ENCODE results near the gene HCRTR1. TPM values are rescaled to one million over a fixed set of nuclear protein-coding genes. Genes with fewer than 3 reads are reported as not detected.

The HCRTR1 gene
- total RNA-seq, 4 donors from 2014 or later: 0.40 to 5.6 (median 1.3) TPM

- no peak for DNase-seq
- Histone ChIP-seq H3K9me3 (no peaks in the 10 kb centered on the region), H3K4me1 (peaks cover 0 to under 1% of the 10 kb centered on the region in 2 donors), H3K4me3 (replicated peaks in 1 of 3) (no peak overlapping the region), H3K36me3 (no peaks in the 10 kb centered on the region), H3K27ac (no peak overlapping the region), H3K27me3 (no peaks in the 10 kb centered on the region)
- 83 to 88% methylated on average over 7 of the region's 7 CpGs for WGBS, 2 donors
- TF ChIP-seq POLR2A (IDR thresholded peaks at IDR 0.05): no peak
- TF ChIP-seq, protein P1, sequence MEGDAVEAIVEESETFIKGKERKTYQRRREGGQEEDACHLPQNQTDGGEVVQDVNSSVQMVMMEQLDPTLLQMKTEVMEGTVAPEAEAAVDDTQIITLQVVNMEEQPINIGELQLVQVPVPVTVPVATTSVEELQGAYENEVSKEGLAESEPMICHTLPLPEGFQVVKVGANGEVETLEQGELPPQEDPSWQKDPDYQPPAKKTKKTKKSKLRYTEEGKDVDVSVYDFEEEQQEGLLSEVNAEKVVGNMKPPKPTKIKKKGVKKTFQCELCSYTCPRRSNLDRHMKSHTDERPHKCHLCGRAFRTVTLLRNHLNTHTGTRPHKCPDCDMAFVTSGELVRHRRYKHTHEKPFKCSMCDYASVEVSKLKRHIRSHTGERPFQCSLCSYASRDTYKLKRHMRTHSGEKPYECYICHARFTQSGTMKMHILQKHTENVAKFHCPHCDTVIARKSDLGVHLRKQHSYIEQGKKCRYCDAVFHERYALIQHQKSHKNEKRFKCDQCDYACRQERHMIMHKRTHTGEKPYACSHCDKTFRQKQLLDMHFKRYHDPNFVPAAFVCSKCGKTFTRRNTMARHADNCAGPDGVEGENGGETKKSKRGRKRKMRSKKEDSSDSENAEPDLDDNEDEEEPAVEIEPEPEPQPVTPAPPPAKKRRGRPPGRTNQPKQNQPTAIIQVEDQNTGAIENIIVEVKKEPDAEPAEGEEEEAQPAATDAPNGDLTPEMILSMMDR (IDR thresholded peaks at IDR 0.05): no peak
- intact Hi-C loops (cut with DNase I): no loop called here
Observed at GRCh38 chr1:31598980-31599379, 18.5 kb upstream of the HCRTR1 start.

GRCh38 chr1:31600641-31601040 lies 16.8 kb upstream of the HCRTR1 start:
- Histone ChIP-seq H3K4me1 (no peaks in the 10 kb centered on the region), H3K4me3 (replicated peaks in 1 of 3) (no peak overlapping the region), H3K27me3 (no peaks in the 10 kb centered on the region), H3K36me3 (no peaks in the 10 kb centered on the region), H3K9me3 (no peaks in the 10 kb centered on the region), H3K27ac (no peak overlapping the region)
- intact Hi-C loops (cut with DNase I): no loop called here
- WGBS, 2 donors: 84 to 87% methylated on average over 2 of the region's 2 CpGs
- DNase-seq: no peak
- no peak for TF ChIP-seq POLR2A (IDR thresholded peaks at IDR 0.05)
- TF ChIP-seq, protein P1 (IDR thresholded peaks at IDR 0.05): no peak

DNA sequence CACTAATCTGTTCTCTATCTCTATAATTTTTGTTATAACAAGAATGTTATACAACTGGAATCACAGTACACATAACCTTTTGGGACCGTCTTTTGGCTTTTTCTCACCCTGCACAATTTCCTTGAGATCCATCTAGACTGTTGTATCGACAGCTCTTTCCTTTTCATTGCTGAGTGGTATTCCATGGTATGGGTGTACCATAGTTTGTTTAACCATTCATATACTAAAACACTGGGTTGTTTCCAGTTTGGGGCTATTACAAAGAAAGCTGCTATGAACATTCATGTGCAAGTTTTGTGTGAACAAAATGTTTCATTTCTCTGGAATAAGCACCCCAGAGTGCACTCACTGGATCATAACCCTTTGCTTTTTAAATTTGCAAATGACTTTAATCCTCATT lies 15.4 kb upstream of the HCRTR1 start:
- no peak for DNase-seq
- Histone ChIP-seq H3K9me3 (no peaks in the 10 kb centered on the region), H3K27ac (no peak overlapping the region), H3K4me1 (no peaks in the 10 kb centered on the region), H3K27me3 (no peaks in the 10 kb centered on the region), H3K36me3 (no peaks in the 10 kb centered on the region), H3K4me3 (replicated peaks in 1 of 3) (no peak overlapping the region)
- WGBS, 2 donors: 98 to 99% methylated on average over 2 of the region's 2 CpGs
- TF ChIP-seq, protein P1 (IDR thresholded peaks at IDR 0.05): no peak
- no peak for TF ChIP-seq POLR2A (IDR thresholded peaks at IDR 0.05)
- intact Hi-C loops (cut with DNase I): no loop called here

DNA sequence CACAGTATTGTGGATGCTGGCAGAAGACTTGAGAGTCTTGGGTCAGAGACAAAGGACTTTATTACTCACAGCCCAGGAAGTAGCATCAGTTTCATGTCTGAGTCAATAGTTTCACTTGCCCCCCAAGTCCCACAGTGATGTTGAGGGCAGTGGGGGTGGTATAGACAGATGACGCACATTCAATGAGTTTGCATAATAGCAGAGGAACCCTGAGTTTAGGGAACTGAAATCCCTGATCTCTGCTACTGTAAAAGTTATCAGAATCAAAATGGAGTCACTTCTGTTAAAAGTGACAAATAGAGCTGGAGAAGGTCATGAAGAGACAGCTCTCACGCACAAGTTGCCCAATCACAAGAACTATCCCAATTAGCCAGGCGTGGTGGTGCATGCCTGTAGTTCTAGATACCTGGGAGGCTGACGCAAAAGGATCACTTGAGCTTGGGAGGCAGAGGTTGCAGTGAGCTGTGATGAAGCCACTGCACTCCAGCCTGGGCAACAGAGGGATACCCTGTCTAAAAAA lies 11.5 kb upstream of the HCRTR1 start:
- no peak for DNase-seq
- H3K9me3 ChIP-seq: no peaks in the 10 kb centered on the region
- intact Hi-C loops (cut with DNase I): no loop called here
- TF ChIP-seq POLR2A (IDR thresholded peaks at IDR 0.05): no peak
- TF ChIP-seq, protein P1 (IDR thresholded peaks at IDR 0.05): no peak
- no peak overlapping the region for H3K27ac ChIP-seq
- no peaks in the 10 kb centered on the region for H3K36me3 ChIP-seq
- H3K4me1 ChIP-seq: no peaks in the 10 kb centered on the region
- H3K4me3 ChIP-seq (replicated peaks in 1 of 3): no peak overlapping the region
- H3K27me3 ChIP-seq: no peaks in the 10 kb centered on the region
- WGBS, 2 donors: 90 to 97% methylated on average over 4 of the region's 4 CpGs

GRCh38 chr1:31607360-31607759 lies 10.1 kb upstream of the HCRTR1 start:
- Histone ChIP-seq H3K4me3 (replicated peaks in 1 of 3) (no peak overlapping the region), H3K9me3 (no peaks in the 10 kb centered on the region), H3K4me1 (no peaks in the 10 kb centered on the region), H3K27me3 (no peaks in the 10 kb centered on the region), H3K36me3 (no peaks in the 10 kb centered on the region), H3K27ac (no peak overlapping the region)
- TF ChIP-seq, protein P1 (IDR thresholded peaks at IDR 0.05): no peak
- TF ChIP-seq POLR2A (IDR thresholded peaks at IDR 0.05): no peak
- 80 to 91% methylated on average over 5 of the region's 5 CpGs for WGBS, 2 donors
- DNase-seq: no peak
- intact Hi-C loops (cut with DNase I): no loop called here

All from thyroid gland (tissue), 4 donors.